Activated CD4-positive, alpha-beta T cell treated with anti-CD3 and anti-CD28 coated beads, Interleukin-2, Interleukin-4, amounts not matched to agents 100 ng/mL and 50 ng/mL, durations not matched to agents 16 hours and 8 hours (primary cell): ENCODE measurements around the gene FLNB.
"Not testable (repeated sequence)": the region's sequence is repeated elsewhere in the genome, so short reads cannot be mapped to it uniquely, and the experiment has no call there.

Experiments
- DNase-seq: peaks from one replicate; pipeline ENCODE4 v3.0.0-alpha.2; 2020; ENCODE audit warnings: low spot score

Gene FLNB

DNA sequence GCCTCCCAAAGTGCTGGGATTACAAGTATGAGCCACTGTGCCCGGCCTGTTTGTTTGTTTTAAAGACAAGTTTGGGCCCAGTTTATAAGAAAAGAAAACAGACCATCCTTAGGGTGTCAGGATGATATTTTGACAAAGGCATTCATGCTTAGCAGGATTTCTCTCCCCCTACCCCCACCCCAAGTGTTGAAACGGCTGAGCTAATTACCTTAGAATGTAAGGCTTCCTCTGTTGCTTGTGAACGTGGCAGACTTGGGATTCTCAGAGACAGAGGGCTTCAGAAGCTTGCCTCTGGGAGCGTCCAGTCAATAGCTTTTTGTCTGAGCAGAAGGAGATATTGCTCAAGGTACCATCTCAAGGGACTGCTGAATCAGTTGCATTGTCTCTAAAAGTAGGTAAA, 24.0 kb downstream of the FLNB start:
- DNase-seq, result no peak

- peak; percentile 80 for DNase-seq
Observed at GRCh38 chr3:58034738-58035523, 26.7 kb downstream of the FLNB start.

- DNase-seq, result no peak
Observed at GRCh38 chr3:58035524-58036255, 27.5 kb downstream of the FLNB start.

- no peak for DNase-seq
Observed at GRCh38 chr3:58036293-58037032, 28.2 kb downstream of the FLNB start.

GRCh38 chr3:58037141-58037910, 29.1 kb downstream of the FLNB start:
- DNase-seq, result no peak

DNA sequence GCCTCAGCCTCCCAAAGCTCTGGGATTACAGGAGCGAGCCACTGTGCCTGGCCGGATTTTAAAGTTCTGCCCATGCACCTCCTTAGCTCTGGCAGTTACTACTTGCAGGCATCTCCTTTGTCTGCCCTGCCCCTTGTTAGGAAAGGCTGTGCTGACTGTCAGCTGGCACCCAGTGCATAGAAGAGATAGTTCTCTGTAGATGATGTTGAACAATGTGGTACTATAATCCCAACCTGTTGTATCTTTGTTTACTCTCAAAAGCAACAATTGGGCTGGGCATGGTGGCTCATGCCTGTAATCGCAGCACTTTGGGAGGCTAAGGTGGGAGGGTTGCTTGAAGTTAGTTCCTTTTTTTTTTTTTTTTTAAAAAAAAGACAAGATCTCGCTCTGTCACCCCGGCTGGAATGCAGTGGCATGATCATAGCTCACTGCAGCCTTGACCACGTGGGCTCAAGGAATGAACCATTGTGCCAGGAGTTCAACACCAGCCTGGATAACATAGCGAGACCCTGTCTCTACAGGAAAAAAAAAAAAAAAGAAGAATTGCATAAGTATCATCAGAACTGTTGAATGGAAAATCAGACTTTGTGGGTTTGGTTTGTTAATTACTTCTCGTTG, 30.6 kb downstream of the FLNB start:
- DNase-seq, result no peak

GRCh38 chr3:58039601-58040000, 31.4 kb downstream of the FLNB start:
- DNase-seq, result no peak

DNA sequence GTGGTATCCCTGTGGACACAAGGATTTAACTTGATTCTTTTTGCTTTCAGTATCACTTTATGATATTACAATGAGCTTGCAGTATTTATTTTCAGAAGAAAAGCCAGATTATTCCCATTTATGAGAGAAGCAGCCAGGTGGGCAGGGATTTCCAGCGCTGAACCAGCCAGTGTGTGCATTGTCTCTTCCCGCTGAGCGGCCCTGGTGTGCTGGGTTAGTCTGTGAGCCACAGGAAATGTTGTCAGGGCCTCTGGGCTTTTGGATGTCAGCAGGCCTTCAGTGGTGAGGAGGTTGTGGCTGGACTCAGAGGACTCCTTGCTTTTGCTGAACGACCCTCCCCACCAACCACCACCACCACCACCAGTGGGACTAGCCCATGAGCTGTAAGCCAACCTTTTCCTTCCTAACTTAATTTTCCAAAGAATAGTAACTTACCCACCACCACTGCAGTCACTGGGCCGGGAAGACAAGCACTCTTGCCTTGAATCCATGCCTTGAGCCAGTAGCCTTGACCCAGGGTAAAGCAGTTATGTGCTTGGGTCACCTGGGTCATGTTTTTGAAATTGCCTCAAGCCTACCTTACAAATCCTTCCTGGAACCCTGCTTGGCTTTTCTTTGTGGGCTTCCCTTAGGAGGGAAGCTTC, 33.1 kb downstream of the FLNB start:
- no peak for DNase-seq

- no peak for DNase-seq
Observed at GRCh38 chr3:58041826-58042324, 33.7 kb downstream of the FLNB start.

DNA sequence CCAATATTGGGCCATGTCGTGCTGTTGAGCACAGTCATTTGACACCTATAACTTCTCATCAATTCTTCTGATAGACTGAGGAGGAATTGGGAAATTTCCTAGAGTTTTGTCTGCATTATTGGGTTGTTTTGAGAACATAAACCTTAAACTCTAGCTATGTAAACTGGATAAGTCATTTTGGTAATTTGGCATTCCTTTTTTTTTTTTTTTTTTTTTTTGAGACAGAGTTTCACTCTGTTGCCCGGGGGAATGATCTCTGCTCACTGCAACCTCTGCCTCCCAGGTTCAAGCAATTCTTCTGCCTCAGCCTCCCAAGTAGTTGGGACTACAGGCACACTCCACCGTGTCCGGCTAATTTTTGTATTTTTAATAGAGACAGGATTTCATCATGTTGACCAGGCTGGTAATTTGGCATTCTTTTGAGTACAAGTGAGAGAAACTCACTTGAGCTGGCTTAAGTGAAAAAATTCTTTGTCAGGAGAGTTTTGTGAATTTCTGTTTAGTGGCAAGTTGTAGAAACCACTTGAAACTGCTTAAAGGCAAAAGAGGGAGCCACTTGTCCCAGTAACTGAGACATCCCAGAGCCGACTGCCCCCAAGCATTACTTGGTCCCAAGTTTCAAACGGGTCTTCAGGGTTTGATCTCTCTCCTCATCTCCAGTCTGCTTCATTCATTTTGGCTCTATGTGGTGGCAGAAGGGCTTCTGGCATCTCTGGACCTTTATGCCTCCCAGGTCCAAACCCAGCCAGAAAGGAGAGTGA, 34.9 kb downstream of the FLNB start:
- no peak for DNase-seq

- no peak for DNase-seq
Observed at GRCh38 chr3:58043933-58044332, 35.7 kb downstream of the FLNB start.

DNA sequence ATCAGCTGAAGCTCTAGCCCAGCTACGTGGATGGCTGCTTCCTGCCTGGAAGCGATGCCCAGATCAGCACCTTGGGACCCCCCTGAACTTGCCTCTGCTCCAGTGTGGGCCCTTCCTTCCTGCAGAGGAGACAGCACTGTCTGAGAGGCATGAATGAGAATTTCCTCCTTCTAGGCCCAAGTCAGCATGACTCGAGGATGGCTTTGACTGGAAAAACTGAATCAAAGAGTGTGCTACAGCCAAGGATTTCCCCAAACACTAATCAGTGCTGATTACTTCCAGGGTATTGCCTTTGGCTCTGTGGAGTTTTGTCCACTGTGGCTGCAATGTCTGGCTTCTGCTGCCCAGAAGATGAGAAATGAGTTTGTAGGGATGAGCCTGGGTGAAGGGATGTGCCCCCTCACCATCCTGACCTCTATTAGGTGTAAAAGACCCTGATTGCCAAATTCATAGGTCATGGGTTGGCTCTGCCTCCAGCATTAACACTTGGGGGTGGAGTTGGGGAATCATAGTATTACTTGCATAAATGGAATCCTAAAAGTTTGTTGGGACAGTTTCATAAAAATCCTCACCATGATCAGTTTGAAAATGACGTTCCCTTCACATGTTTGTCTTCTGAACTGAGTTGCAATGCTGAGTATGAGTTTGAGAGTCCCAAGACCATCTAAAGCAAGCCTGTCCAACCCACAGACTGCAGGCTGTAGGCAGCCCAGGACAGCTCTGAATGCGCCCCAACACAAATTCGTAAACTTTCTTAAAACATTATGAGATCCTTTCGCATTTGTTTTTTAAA, 36.7 kb downstream of the FLNB start:
- DNase-seq, result no peak

DNA sequence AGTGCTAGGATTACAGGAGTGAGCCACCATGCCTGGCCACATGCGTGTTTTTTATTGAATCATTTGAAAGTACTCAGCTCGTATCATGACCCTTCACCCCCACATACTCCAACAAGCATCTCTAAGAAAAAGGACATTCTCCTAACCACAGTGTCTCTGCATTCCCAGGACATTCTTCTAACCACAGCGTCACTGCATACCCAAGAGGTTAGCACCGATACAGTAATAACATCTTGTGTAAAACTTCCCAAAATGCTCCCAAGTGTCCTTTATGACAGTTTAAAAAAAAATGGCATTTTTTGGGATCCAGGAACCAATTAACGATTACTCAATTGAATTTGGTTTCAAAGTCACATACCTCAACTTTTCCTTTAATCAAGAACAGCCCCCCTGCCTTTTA, 39.6 kb downstream of the FLNB start:
- DNase-seq, result no peak

- no peak for DNase-seq
Observed at GRCh38 chr3:58048301-58048700, 40.1 kb downstream of the FLNB start.

DNA sequence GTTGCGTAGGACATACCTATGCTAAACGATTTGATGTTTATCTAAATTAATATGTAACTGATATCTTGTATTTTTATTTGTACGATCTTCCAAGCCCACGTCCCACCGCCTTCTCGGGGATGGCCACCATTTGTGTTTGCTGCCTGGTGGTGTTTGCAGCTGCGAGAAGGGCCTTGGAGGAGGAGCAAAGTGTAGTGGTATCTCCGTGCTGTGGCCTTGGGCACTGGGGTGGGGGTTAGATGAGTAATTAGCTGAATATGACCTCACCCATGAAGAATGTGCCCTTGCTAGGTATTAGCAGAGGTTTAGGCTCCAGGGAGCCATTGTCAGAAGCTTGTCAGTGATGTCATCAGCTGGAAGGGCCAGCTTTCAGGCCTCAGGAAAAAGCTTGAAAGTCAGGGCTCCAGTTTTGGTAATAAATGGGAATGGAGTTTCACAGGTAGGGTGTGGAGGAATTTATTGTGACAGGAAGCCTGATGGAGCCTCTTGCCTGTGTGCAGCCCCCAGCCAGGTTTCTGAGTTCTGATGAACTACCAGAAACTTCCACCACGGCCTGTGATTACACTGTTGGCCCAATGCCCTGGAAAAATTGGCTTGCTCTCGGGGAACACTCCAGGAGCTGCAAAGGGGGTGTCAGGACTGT, 41.0 kb downstream of the FLNB start:
- no peak for DNase-seq

- no peak for DNase-seq
Observed at GRCh38 chr3:58051196-58051595, 43.0 kb downstream of the FLNB start.

- not testable (repeated sequence) for DNase-seq
Observed at GRCh38 chr3:58051658-58052261, 43.5 kb downstream of the FLNB start.
